CD4-positive, alpha-beta T cell (primary cell): ENCODE measurements around the gene ABLIM2. TPM values are rescaled to one million over a fixed set of nuclear protein-coding genes. Genes with fewer than 3 reads are reported as not detected.

Experiments used
- ATAC-seq: fragments of 200-7000 bp; cut with Tn5 transposase; one replicate; pipeline ENCODE4 v1.10.0; 2022; ENCODE audit warnings: mild to moderate bottlenecking; ENCODE audit not compliant: poor library complexity
- CTCF ChIA-PET: fragments of 350-600 bp; sonication (Branson Sonifier 250); formaldehyde crosslinking; loops from one replicate; lab custom pipeline; 2021; ENCODE audit warnings: antibody characterized with exemption, inconsistent platforms; lab: Charles Lee
- POLR2A ChIA-PET: fragments of 350-600 bp; sonication (Branson Sonifier 250); formaldehyde crosslinking; loops from one replicate; lab custom pipeline; 2021; ENCODE audit warnings: antibody characterized with exemption, inconsistent platforms; lab: Charles Lee
- DNase-seq, 14 experiments: peaks; one replicate each; pipeline ENCODE4 v3.0.0-alpha.2; 2013 to 2020; ENCODE audit warnings: mixed read lengths in 2 of 14
- H3K27ac ChIP-seq, 2 donors: one replicate each; pipeline versions ENCODE4 v1.5.1 to v1.7.0; 2013; ENCODE audit warnings: low read length in 2 of 2, low read depth in 1 of 2, mild to moderate bottlenecking in 1 of 2
- H3K27me3 ChIP-seq, 2 experiments: 1 replicate in 1 of 2; 2 replicates in 1 of 2; pipeline versions ENCODE4 v1.6.1 to v1.7.0; 2013; ENCODE audit warnings: low read length in 2 of 2, control low read depth in 1 of 2, mild to moderate bottlenecking in 1 of 2, moderate library complexity in 1 of 2; ENCODE audit not compliant: insufficient read depth in 2 of 2, control insufficient read depth in 1 of 2
- H3K36me3 ChIP-seq: one replicate; pipeline ENCODE4 v1.6.1; 2013; ENCODE audit warnings: low read length, control low read depth; ENCODE audit not compliant: insufficient read depth
- H3K4me1 ChIP-seq: one replicate; pipeline ENCODE4 v1.6.1; 2013; ENCODE audit warnings: low read length, control low read depth; ENCODE audit not compliant: insufficient read depth
- H3K4me3 ChIP-seq: one replicate; pipeline ENCODE4 v1.5.1; 2013; ENCODE audit warnings: mild to moderate bottlenecking, low read length, moderate library complexity
- H3K9me3 ChIP-seq, 2 experiments: 1 replicate in 1 of 2; 2 replicates in 1 of 2; pipeline versions ENCODE4 v1.6.1 to v1.7.0; 2013; ENCODE audit warnings: low read length in 2 of 2, mild to moderate bottlenecking in 2 of 2, control low read depth in 1 of 2, moderate library complexity in 1 of 2; ENCODE audit not compliant: control insufficient read depth in 1 of 2, insufficient read depth in 1 of 2
- H3K27ac Mint-ChIP-seq: one replicate; pipeline ENCODE4 v1.8.0; 2020; ENCODE audit warnings: mixed read lengths
- H3K27me3 Mint-ChIP-seq: one replicate; pipeline ENCODE4 v1.8.0; 2021; ENCODE audit warnings: mixed read lengths
- H3K36me3 Mint-ChIP-seq: one replicate; pipeline ENCODE4 v1.8.0; 2021; ENCODE audit warnings: low read depth, mixed read lengths
- H3K4me1 Mint-ChIP-seq: one replicate; pipeline ENCODE4 v1.8.0; 2021; ENCODE audit warnings: low read depth, mixed read lengths
- H3K4me3 Mint-ChIP-seq: one replicate; pipeline ENCODE4 v1.8.0; 2020; ENCODE audit warnings: mild to moderate bottlenecking, mixed read lengths
- H3K9me3 Mint-ChIP-seq: one replicate; pipeline ENCODE4 v1.8.0; 2020; ENCODE audit warnings: mixed read lengths
- CTCF ChIP-seq: fragments of 200-600 bp; IDR thresholded peaks from one replicate; pipeline ENCODE4 v1.8.0; 2022; ENCODE audit warnings: antibody characterized with exemption, mild to moderate bottlenecking
- intact Hi-C, 2 experiments: fragments of 100-400 bp; cut with DNase I in 1 of 2; cut with micrococcal nuclease in 1 of 2; formaldehyde crosslinking; loops; one replicate each; pipeline versions ENCODE4 v1.15.1 to v1.9.0; 2023 to 2025; cut with DNase I, micrococcal nuclease
- total RNA-seq, 174 experiments: library from RNA in 2 of 174; stranded (reverse) in 2 of 174; gene quantifications; one replicate each; pipeline ENCODE4 v1.2.3 and lab custom pipeline; 2021 to 2026

Gene ABLIM2
- total RNA-seq, 2 experiments from 2014 or later = 2.5 to 2.7 TPM

- Mint-ChIP-seq H3K36me3 (no peaks in the 10 kb centered on the region), H3K27ac (no peak overlapping the region), H3K4me3 (no peak overlapping the region), H3K9me3 (peaks cover 2% of the 10 kb centered on the region), H3K4me1 (peaks cover 10% of the 10 kb centered on the region), H3K27me3 (no peaks in the 10 kb centered on the region)
- H3K4me1 ChIP-seq = peaks cover 2% of the 10 kb centered on the region
- H3K27me3 ChIP-seq = no peaks in the 10 kb centered on the region
- H3K9me3 ChIP-seq = peaks cover 0 to 10% of the 10 kb centered on the region in 2 experiments
- H3K36me3 ChIP-seq = no peaks in the 10 kb centered on the region
- POLR2A ChIA-PET = no interaction called here
- no peak overlapping the region for H3K4me3 ChIP-seq
- intact Hi-C loops = no loop called here
- ATAC-seq = no peak
- TF ChIP-seq CTCF = no peak
- DNase-seq = no peak
- no peak overlapping the region for H3K27ac ChIP-seq
- CTCF ChIA-PET = no interaction called here
Observed at GRCh38 chr4:7924570-7924969, 234.0 kb downstream of the ABLIM2 start.

GRCh38 chr4:7924163-7924562, 234.4 kb downstream of the ABLIM2 start:
- H3K27ac Mint-ChIP-seq = no peak overlapping the region
- intact Hi-C loops = no loop called here
- Histone ChIP-seq H3K4me1 (no peaks in the 10 kb centered on the region), H3K4me3 (no peak overlapping the region), H3K27me3 (no peaks in the 10 kb centered on the region), H3K9me3 (peaks cover 0 to 10% of the 10 kb centered on the region in 2 experiments), H3K27ac (no peak overlapping the region), H3K36me3 (no peaks in the 10 kb centered on the region)
- no peak for DNase-seq
- ChIA-PET POLR2A (no interaction called here), CTCF (no interaction called here)
- TF ChIP-seq CTCF = no peak
- H3K36me3 Mint-ChIP-seq = no peaks in the 10 kb centered on the region
- H3K27me3 Mint-ChIP-seq = no peaks in the 10 kb centered on the region
- no peak for ATAC-seq
- peaks cover 6% of the 10 kb centered on the region for H3K4me1 Mint-ChIP-seq
- no peak overlapping the region for H3K4me3 Mint-ChIP-seq
- H3K9me3 Mint-ChIP-seq = peaks cover 2% of the 10 kb centered on the region

GRCh38 chr4:7922466-7922865, 236.1 kb downstream of the ABLIM2 start:
- H3K9me3 ChIP-seq = peaks cover 0 to 10% of the 10 kb centered on the region in 2 experiments
- H3K27ac Mint-ChIP-seq = no peak overlapping the region
- no peaks in the 10 kb centered on the region for H3K27me3 ChIP-seq
- H3K4me1 ChIP-seq = no peaks in the 10 kb centered on the region
- no peak for DNase-seq
- peaks cover 13% of the 10 kb centered on the region for H3K4me1 Mint-ChIP-seq
- no peaks in the 10 kb centered on the region for H3K27me3 Mint-ChIP-seq
- ChIA-PET POLR2A (no interaction called here), CTCF (no interaction called here)
- H3K9me3 Mint-ChIP-seq = peaks cover 2% of the 10 kb centered on the region
- no peak overlapping the region for H3K4me3 Mint-ChIP-seq
- no peaks in the 10 kb centered on the region for H3K36me3 ChIP-seq
- H3K27ac ChIP-seq = no peak overlapping the region
- no peaks in the 10 kb centered on the region for H3K36me3 Mint-ChIP-seq
- no peak overlapping the region for H3K4me3 ChIP-seq
- no peak for TF ChIP-seq CTCF
- no peak for ATAC-seq
- intact Hi-C loops = no loop called here
